B cell (primary cell): ENCODE measurements around the gene ULK4. TPM values are rescaled to one million over a fixed set of nuclear protein-coding genes. Genes with fewer than 3 reads are reported as not detected.

Source experiments
- ATAC-seq: fragments of 200-7000 bp; cut with Tn5 transposase; one replicate; pipeline ENCODE4 v1.10.0; 2021; ENCODE audit warnings: low read depth, mild to moderate bottlenecking, moderate number of reproducible peaks, moderate library complexity
- CTCF ChIA-PET: fragments of 350-600 bp; sonication (Branson Sonifier 250); formaldehyde crosslinking; loops from one replicate; lab custom pipeline; 2021; ENCODE audit warnings: antibody characterized with exemption, inconsistent platforms; lab: Charles Lee
- POLR2A ChIA-PET: fragments of 350-600 bp; sonication (Branson Sonifier 250); formaldehyde crosslinking; loops from one replicate; lab custom pipeline; 2021; ENCODE audit warnings: antibody characterized with exemption; lab: Charles Lee
- DNase-seq: peaks from one replicate; pipeline ENCODE4 v3.0.0; 2013
- H2AFZ ChIP-seq: 2 replicates; pipeline ENCODE4 v1.6.1; 2012; ENCODE audit warnings: mild to moderate bottlenecking, low read depth, low read length; ENCODE audit not compliant: insufficient read depth, poor library complexity, severe bottlenecking
- H3K27ac ChIP-seq, 2 donors: 1 replicate in 1 of 2; 2 replicates in 1 of 2; pipeline ENCODE4 v1.5.1; 2012 to 2013; ENCODE audit warnings: low read length in 2 of 2, mild to moderate bottlenecking in 2 of 2, moderate library complexity in 1 of 2
- H3K27me3 ChIP-seq, 4 experiments: fragments of 200-600 bp in 1 of 4; sonication (generic) in 1 of 4; replicated peaks in 1 of 4; 1 replicate in 2 of 4; 2 replicates in 2 of 4; pipeline versions ENCODE4 v1.6.1 to v1.7.0; 2013 to 2016; ENCODE audit warnings: low read length in 3 of 4, mild to moderate bottlenecking in 2 of 4, mixed read lengths in 1 of 4, moderate library complexity in 1 of 4; ENCODE audit not compliant: insufficient read depth in 4 of 4, control insufficient read depth in 3 of 4; ENCODE audit errors: control extremely low read depth in 1 of 4
- H3K36me3 ChIP-seq, 2 experiments: replicated peaks in 1 of 2; 1 replicate in 1 of 2; 2 replicates in 1 of 2; pipeline versions ENCODE4 v1.6.1 to v1.7.1; 2013; ENCODE audit warnings: low read length in 1 of 2; ENCODE audit not compliant: insufficient read depth in 2 of 2, control insufficient read depth in 1 of 2; ENCODE audit errors: control extremely low read depth in 1 of 2, extremely low read depth in 1 of 2
- H3K4me1 ChIP-seq, 2 donors: fragments of 200-600 bp in 1 of 2; sonication (generic) in 1 of 2; 1 replicate in 1 of 2; 2 replicates in 1 of 2; pipeline versions ENCODE4 v1.5.1 to v1.6.1; 2013 to 2017; ENCODE audit warnings: low read length in 2 of 2; ENCODE audit not compliant: control insufficient read depth in 2 of 2, insufficient read depth in 2 of 2
- H3K4me2 ChIP-seq: replicated peaks from 2 replicates; pipeline ENCODE3; 2012; ENCODE audit warnings: mild to moderate bottlenecking, low read depth, low read length; ENCODE audit not compliant: poor library complexity, severe bottlenecking
- H3K4me3 ChIP-seq, 5 experiments: fragments of 200-600 bp in 1 of 5; sonication (generic) in 1 of 5; 1 replicate in 3 of 5; 2 replicates in 2 of 5; pipeline versions ENCODE4 v1.5.1 to v1.7.0; 2011 to 2016; ENCODE audit warnings: low read length in 4 of 5, mild to moderate bottlenecking in 4 of 5, low read depth in 2 of 5, control low read depth in 1 of 5, moderate library complexity in 1 of 5; ENCODE audit not compliant: insufficient read depth in 1 of 5; ENCODE audit errors: control extremely low read depth in 1 of 5, extremely low read depth in 1 of 5
- H3K79me2 ChIP-seq: fragments of 200-600 bp; sonication (generic); one replicate; pipeline ENCODE4 v1.6.0; 2016; ENCODE audit warnings: low read length; ENCODE audit not compliant: control insufficient read depth, insufficient read depth
- H3K9ac ChIP-seq: fragments of 200-600 bp; sonication (generic); 2 replicates; pipeline ENCODE4 v1.6.1; 2017; ENCODE audit warnings: mild to moderate bottlenecking, low read length, moderate library complexity
- H3K9me3 ChIP-seq, 3 donors: one replicate each; pipeline versions ENCODE4 v1.6.1 to v1.7.1; 2013; ENCODE audit warnings: low read length in 2 of 3; ENCODE audit not compliant: control insufficient read depth in 2 of 3, insufficient read depth in 1 of 3; ENCODE audit errors: control extremely low read depth in 1 of 3
- H4K20me1 ChIP-seq: 2 replicates; pipeline ENCODE4 v1.6.0; 2012; ENCODE audit warnings: mild to moderate bottlenecking, low read length; ENCODE audit not compliant: insufficient read depth, control insufficient read depth, poor library complexity, severe bottlenecking
- H3K27ac Mint-ChIP-seq: one replicate; pipeline ENCODE4 v1.8.0; 2021; ENCODE audit warnings: mixed read lengths
- H3K27me3 Mint-ChIP-seq: one replicate; pipeline ENCODE4 v1.8.0; 2021; ENCODE audit warnings: mixed read lengths
- H3K4me1 Mint-ChIP-seq: one replicate; pipeline ENCODE4 v1.8.0; 2021; ENCODE audit warnings: mixed read lengths
- H3K4me3 Mint-ChIP-seq: one replicate; pipeline ENCODE4 v1.8.0; 2021; ENCODE audit warnings: mixed read lengths
- H3K9me3 Mint-ChIP-seq: one replicate; pipeline ENCODE4 v1.8.0; 2022; ENCODE audit warnings: mixed read lengths; ENCODE audit not compliant: insufficient read depth
- EZH2 ChIP-seq: IDR thresholded peaks from 2 replicates; pipeline ENCODE4 v1.6.1; 2012; ENCODE audit warnings: borderline replicate concordance, low read depth, mild to moderate bottlenecking, moderate library complexity, low read length; ENCODE audit not compliant: insufficient read depth, poor library complexity, severe bottlenecking
- WGBS: methylation state at CpG from one replicate; pipeline ENCODE4 v1.1.5; 2013; ENCODE audit warnings: missing lambda C conversion rate; ENCODE audit not compliant: insufficient coverage; 5-methylcytosine and 5-hydroxymethylcytosine counted together
- intact Hi-C: fragments of 100-400 bp; cut with micrococcal nuclease; formaldehyde crosslinking; loops from one replicate; pipeline ENCODE4 v1.10.0; 2022
- polyA plus RNA-seq: library from polyadenylated mRNA; depleted of rRNA; stranded (reverse); fragments of >200 nt; gene quantifications from 2 replicates; pipeline ENCODE4 v1.2.3, GENCODE V29; 2012
- total RNA-seq, 2 donors: library from RNA; stranded (reverse); fragments of 120-200 nt in 1 of 2; gene quantifications; 1 replicate in 1 of 2; 2 replicates in 1 of 2; pipeline versions ENCODE4 v1.2.3 to v1.2.4, GENCODE V29; 2013 to 2022
- TF ChIP-seq, protein P1 (sequence below): fragments of 200-600 bp; IDR thresholded peaks from one replicate; pipeline ENCODE4 v1.8.0; 2022; ENCODE audit warnings: antibody characterized with exemption, mild to moderate bottlenecking

ULK4 gene
- total and polyA plus RNA-seq, 2 donors (not counting 1 experiment from before 2014, with no cell fraction given), result 5.2 to 33.7 TPM

DNA sequence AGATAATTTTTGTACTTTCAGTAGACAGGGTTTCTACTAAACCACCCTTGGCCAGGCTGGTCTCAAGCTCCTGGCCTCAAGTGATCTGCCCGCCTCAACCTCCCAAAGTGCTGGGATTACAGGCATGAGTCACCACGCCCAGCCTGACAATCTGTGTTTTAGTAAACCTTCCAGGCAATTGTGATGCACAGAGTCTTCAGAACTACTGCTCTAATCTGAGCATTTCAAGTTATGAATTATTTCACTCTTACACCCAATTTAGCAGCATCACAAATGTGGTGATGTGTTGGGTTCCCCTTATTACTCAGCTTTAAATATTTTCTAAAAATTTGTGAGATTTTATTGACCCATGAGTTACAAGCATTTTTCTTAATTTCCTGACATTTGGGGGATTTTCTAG, 94.4 kb downstream of the ULK4 start:
- H3K9me3 Mint-ChIP-seq, result no peaks in the 10 kb centered on the region
- CTCF ChIA-PET, result interaction anchor here (0.6 to 1.2 kb wide), 4 partner anchors 10 to 1286 kb away, joined by 3 to 4 read pairs (median 3); partner anchors contain the start of gene ULK4
- TF ChIP-seq EZH2, result no peak
- TF ChIP-seq, protein P1, sequence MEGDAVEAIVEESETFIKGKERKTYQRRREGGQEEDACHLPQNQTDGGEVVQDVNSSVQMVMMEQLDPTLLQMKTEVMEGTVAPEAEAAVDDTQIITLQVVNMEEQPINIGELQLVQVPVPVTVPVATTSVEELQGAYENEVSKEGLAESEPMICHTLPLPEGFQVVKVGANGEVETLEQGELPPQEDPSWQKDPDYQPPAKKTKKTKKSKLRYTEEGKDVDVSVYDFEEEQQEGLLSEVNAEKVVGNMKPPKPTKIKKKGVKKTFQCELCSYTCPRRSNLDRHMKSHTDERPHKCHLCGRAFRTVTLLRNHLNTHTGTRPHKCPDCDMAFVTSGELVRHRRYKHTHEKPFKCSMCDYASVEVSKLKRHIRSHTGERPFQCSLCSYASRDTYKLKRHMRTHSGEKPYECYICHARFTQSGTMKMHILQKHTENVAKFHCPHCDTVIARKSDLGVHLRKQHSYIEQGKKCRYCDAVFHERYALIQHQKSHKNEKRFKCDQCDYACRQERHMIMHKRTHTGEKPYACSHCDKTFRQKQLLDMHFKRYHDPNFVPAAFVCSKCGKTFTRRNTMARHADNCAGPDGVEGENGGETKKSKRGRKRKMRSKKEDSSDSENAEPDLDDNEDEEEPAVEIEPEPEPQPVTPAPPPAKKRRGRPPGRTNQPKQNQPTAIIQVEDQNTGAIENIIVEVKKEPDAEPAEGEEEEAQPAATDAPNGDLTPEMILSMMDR, result no peak

DNA sequence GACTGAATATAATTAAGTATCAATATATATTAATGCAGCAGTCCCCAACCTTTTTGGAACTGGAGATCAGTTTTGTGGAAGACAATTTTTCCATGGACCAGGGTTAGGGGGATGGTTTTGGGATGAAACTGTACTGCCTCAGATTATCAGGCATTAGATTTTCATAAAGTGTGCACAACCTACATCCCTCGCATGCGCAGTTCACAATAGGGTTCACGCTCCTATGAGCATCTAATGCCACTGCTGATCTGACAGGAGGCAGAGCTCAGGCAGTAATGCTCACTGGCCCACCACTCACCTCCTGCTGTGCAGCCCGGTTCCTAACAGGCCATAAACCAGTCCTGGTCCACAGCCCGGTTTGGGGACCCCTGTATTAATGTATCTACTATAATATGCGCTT, 95.6 kb downstream of the ULK4 start:
- ATAC-seq (no peak), DNase-seq (no peak)
- CTCF ChIA-PET, result no interaction called here
- Mint-ChIP-seq H3K27me3 (no peaks in the 10 kb centered on the region), H3K4me3 (no peak overlapping the region), H3K27ac (no peak overlapping the region), H3K4me1 (no peaks in the 10 kb centered on the region), H3K9me3 (no peaks in the 10 kb centered on the region)
- Histone ChIP-seq H3K4me2 (no peak overlapping the region), H3K36me3 (no peaks in the 10 kb centered on the region), H3K4me1 (no peaks in the 10 kb centered on the region), H3K79me2 (no peaks in the 10 kb centered on the region), H3K27me3 (no peaks in the 10 kb centered on the region), H3K9me3 (peaks cover 0 to 13% (median 0%) of the 10 kb centered on the region in 3 donors), H4K20me1 (no peaks in the 10 kb centered on the region), H3K27ac (no peak overlapping the region), H2AFZ (no peak overlapping the region), H3K4me3 (no peak overlapping the region), H3K9ac (no peak overlapping the region)
- no peak for TF ChIP-seq EZH2
- TF ChIP-seq, protein P1, result no peak
- WGBS, result 97% methylated on average over 3 of the region's 6 CpGs
- intact Hi-C loops, result no loop called here
- POLR2A ChIA-PET, result no interaction called here

More for the DNA sequence above, 94.4 kb downstream of the ULK4 start:
- Histone ChIP-seq H3K9me3 (peaks cover 0 to 9% (median 0%) of the 10 kb centered on the region in 3 donors), H3K36me3 (no peaks in the 10 kb centered on the region), H3K9ac (no peak overlapping the region), H4K20me1 (no peaks in the 10 kb centered on the region), H3K4me1 (no peaks in the 10 kb centered on the region), H3K27ac (no peak overlapping the region), H3K27me3 (no peaks in the 10 kb centered on the region), H3K4me3 (no peak overlapping the region), H3K79me2 (no peaks in the 10 kb centered on the region), H3K4me2 (no peak overlapping the region), H2AFZ (no peak overlapping the region)
- Mint-ChIP-seq H3K4me1 (no peaks in the 10 kb centered on the region), H3K27ac (no peak overlapping the region), H3K27me3 (no peaks in the 10 kb centered on the region), H3K4me3 (no peak overlapping the region)
- DNase-seq (no peak), ATAC-seq (no peak)
- POLR2A ChIA-PET, result no interaction called here
- 86% methylated on average over 1 of the region's 2 CpGs for WGBS
- intact Hi-C loops, result no loop called here
